Measurements from ENCODE around the gene ZNF547. TPM values are rescaled to one million over a fixed set of nuclear protein-coding genes. Genes with fewer than 3 reads are reported as not detected.

ZNF547 gene
- total RNA-seq, 4 donors from 2014 or later, result 1.8 to 4.2 (median 2.7) TPM

DNA sequence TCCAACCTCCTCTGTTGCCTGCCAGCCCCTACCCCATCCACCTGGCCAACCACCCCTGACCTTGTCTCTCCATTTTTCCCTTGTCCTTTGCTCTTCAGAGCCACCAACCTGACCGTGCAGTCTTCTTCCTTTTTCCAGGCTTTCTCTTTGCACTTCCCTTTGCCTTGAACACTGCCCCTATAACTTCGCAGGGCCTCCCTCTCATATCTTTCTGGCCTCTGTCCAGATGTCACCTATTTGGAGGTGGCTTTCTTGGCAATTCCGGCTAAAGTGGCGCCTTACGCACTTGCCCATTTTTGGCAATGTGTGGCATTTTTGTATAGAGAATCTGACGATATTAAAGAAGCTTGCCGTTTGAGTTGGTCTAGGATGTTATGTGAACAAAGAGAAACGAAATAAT, 42.2 kb upstream of the ZNF547 start:
- peak overlapping the region; percentile 68 for H3K4me3 ChIP-seq
- peaks cover 9% of the 10 kb centered on the region for H3K27me3 ChIP-seq
- WGBS, result 37% methylated on average over 8 of the region's 8 CpGs
- no peak for DNase-seq (ENCODE audit: low spot score in 2 of 2)
- no peaks in the 10 kb centered on the region for H3K9me3 ChIP-seq
- TF ChIP-seq POLR2AphosphoS5 (IDR thresholded peaks at IDR 0.05) (no peak), CTCF (IDR thresholded peaks at IDR 0.05) (no peak), POLR2A (IDR thresholded peaks at IDR 0.05) (no peak), EP300 (IDR thresholded peaks at IDR 0.05) (no peak)
- peaks cover 26% of the 10 kb centered on the region for H3K4me1 ChIP-seq
- H3K36me3 ChIP-seq, result peaks cover 31% of the 10 kb centered on the region
- no peak overlapping the region for H3K27ac ChIP-seq

- Histone ChIP-seq H3K4me3 (peak overlapping the region; percentile 68), H3K27ac (no peak overlapping the region), H3K36me3 (peaks cover 37% of the 10 kb centered on the region), H3K27me3 (peaks cover 9% of the 10 kb centered on the region), H3K9me3 (no peaks in the 10 kb centered on the region), H3K4me1 (peaks cover 26% of the 10 kb centered on the region)
- DNase-seq (ENCODE audit: low spot score in 2 of 2), result no peak
- no peak for TF ChIP-seq CTCF (IDR thresholded peaks at IDR 0.05)
- no peak for TF ChIP-seq POLR2A (IDR thresholded peaks at IDR 0.05)
- TF ChIP-seq EP300 (IDR thresholded peaks at IDR 0.05), result no peak
- TF ChIP-seq POLR2AphosphoS5 (IDR thresholded peaks at IDR 0.05), result no peak
- 51% methylated on average over 3 of the region's 3 CpGs for WGBS
Observed at GRCh38 chr19:57321751-57322150, 41.6 kb upstream of the ZNF547 start.

DNA sequence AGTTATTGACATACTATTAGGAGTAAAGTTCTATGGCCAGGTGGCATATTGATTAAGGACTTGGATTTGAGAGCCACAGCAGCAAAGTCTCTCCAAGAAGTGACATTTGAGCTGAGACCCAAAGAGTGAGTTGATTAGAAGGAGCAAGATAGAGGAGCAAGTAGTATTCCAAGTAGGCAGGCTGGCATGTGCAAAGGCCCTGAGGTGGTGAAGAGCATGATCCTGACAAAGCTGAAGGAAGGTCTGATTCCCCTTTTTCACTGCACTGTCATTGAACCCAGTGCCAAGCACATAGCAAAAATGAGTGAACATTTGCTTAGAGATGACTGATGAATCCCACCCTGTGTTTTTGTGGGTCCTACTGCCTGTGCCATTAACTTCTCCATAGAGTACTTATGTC, 38.4 kb upstream of the ZNF547 start:
- Histone ChIP-seq H3K4me1 (peaks cover 22% of the 10 kb centered on the region), H3K27me3 (no peaks in the 10 kb centered on the region), H3K4me3 (no peak overlapping the region), H3K9me3 (peaks cover 4% of the 10 kb centered on the region), H3K36me3 (peaks cover 67% of the 10 kb centered on the region), H3K27ac (no peak overlapping the region)
- TF ChIP-seq EP300 (IDR thresholded peaks at IDR 0.05), result no peak
- TF ChIP-seq POLR2A (IDR thresholded peaks at IDR 0.05), result no peak
- TF ChIP-seq CTCF (IDR thresholded peaks at IDR 0.05), result no peak
- no peak for TF ChIP-seq POLR2AphosphoS5 (IDR thresholded peaks at IDR 0.05)
- DNase-seq (ENCODE audit: low spot score in 2 of 2), result no peak

- H3K4me3 ChIP-seq, result no peak overlapping the region
- H3K36me3 ChIP-seq, result peaks cover 76% of the 10 kb centered on the region
- no peak overlapping the region for H3K27ac ChIP-seq
- DNase-seq (ENCODE audit: low spot score in 2 of 2), result no peak
- no peaks in the 10 kb centered on the region for H3K4me1 ChIP-seq
- H3K9me3 ChIP-seq, result peaks cover 4% of the 10 kb centered on the region
- 93% methylated on average over 8 of the region's 8 CpGs for WGBS
- H3K27me3 ChIP-seq, result no peaks in the 10 kb centered on the region
- no peak for TF ChIP-seq POLR2A (IDR thresholded peaks at IDR 0.05)
- TF ChIP-seq CTCF (IDR thresholded peaks at IDR 0.05), result no peak
- no peak for TF ChIP-seq EP300 (IDR thresholded peaks at IDR 0.05)
- no peak for TF ChIP-seq POLR2AphosphoS5 (IDR thresholded peaks at IDR 0.05)
Observed at GRCh38 chr19:57327993-57328392, 35.4 kb upstream of the ZNF547 start.

DNA sequence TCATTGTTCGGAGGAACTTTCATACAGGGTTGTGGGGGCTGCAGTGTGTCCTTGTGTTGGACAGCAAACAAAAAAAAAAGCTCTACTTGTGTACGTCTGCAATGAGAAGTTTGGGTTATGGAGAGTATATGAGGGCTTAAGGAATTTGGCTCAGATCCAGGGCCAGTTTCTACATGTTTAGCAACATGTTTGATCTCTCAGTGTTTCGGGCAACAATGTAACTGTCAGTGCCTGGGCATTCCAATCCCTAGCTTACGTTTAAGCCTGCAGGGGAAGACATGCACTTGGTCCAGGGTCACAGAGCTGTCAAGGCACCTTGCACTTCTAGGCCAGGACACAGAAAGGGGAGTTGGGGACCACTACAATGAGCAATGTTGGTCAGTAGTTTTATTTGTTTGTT, 29.2 kb upstream of the ZNF547 start:
- Histone ChIP-seq H3K4me1 (peaks cover 4% of the 10 kb centered on the region), H3K9me3 (no peaks in the 10 kb centered on the region), H3K27ac (no peak overlapping the region), H3K36me3 (peaks cover 15% of the 10 kb centered on the region), H3K4me3 (no peak overlapping the region), H3K27me3 (no peaks in the 10 kb centered on the region)
- TF ChIP-seq POLR2A (IDR thresholded peaks at IDR 0.05) (no peak), POLR2AphosphoS5 (IDR thresholded peaks at IDR 0.05) (no peak), CTCF (IDR thresholded peaks at IDR 0.05) (no peak), EP300 (IDR thresholded peaks at IDR 0.05) (no peak)
- 48% methylated on average over 4 of the region's 4 CpGs for WGBS
- DNase-seq (ENCODE audit: low spot score in 2 of 2), result no peak
